HG03354 (cell line): Measurements from ENCODE around the gene PRKG1.
A peak's percentile ranks its signal among the peaks of the same experiment; 100 is the strongest.

Experiments used
- ATAC-seq: cut with Tn5 transposase; IDR thresholded peaks from one replicate; pipeline ENCODE4 v1.9.1; 2021; ENCODE audit warnings: mild to moderate bottlenecking; ENCODE audit not compliant: unreplicated experiment, poor library complexity, severe bottlenecking

The PRKG1 gene

GRCh38 chr10:51108406-51108805 lies 34.1 kb downstream of the PRKG1 start:
- no peak for ATAC-seq

- no peak for ATAC-seq
Measured at GRCh38 chr10:51109801-51110533, 35.7 kb downstream of the PRKG1 start.

- ATAC-seq, result no peak
Measured at GRCh38 chr10:51112013-51112412, 37.7 kb downstream of the PRKG1 start.

GRCh38 chr10:51113007-51113406 lies 38.7 kb downstream of the PRKG1 start:
- ATAC-seq, result no peak

- ATAC-seq, result no peak
Measured at GRCh38 chr10:51117053-51117660, 42.9 kb downstream of the PRKG1 start.

- ATAC-seq, result no peak
Measured at GRCh38 chr10:51117794-51118193, 43.5 kb downstream of the PRKG1 start.

- no peak for ATAC-seq
Measured at GRCh38 chr10:51119441-51119840, 45.2 kb downstream of the PRKG1 start.

GRCh38 chr10:51121861-51122260 lies 47.6 kb downstream of the PRKG1 start:
- no peak for ATAC-seq

GRCh38 chr10:51124852-51125251 lies 50.6 kb downstream of the PRKG1 start:
- ATAC-seq, result no peak

- ATAC-seq, result no peak
Measured at GRCh38 chr10:51125518-51125917, 51.2 kb downstream of the PRKG1 start.

GRCh38 chr10:51129946-51130544 lies 55.8 kb downstream of the PRKG1 start:
- no peak for ATAC-seq

GRCh38 chr10:51137756-51138529 lies 63.7 kb downstream of the PRKG1 start:
- ATAC-seq, result peak; percentile 75

GRCh38 chr10:51139176-51139575 lies 64.9 kb downstream of the PRKG1 start:
- ATAC-seq, result no peak

GRCh38 chr10:51141010-51141409 lies 66.7 kb downstream of the PRKG1 start:
- no peak for ATAC-seq

- peak; percentile 77 for ATAC-seq
Measured at GRCh38 chr10:51144161-51144781, 70.0 kb downstream of the PRKG1 start.

- no peak for ATAC-seq
Measured at GRCh38 chr10:51145375-51145774, 71.1 kb downstream of the PRKG1 start.

GRCh38 chr10:51147644-51148399 lies 73.5 kb downstream of the PRKG1 start:
- no peak for ATAC-seq

- ATAC-seq, result no peak
Measured at GRCh38 chr10:51156926-51157325, 82.6 kb downstream of the PRKG1 start.

GRCh38 chr10:51158832-51159231 lies 84.5 kb downstream of the PRKG1 start:
- no peak for ATAC-seq
